Esophagus muscularis mucosa (tissue), 4 donors: ENCODE measurements around the gene MAPK12.

ENCODE experiments used
- EP300 ChIP-seq: sonication (generic); formaldehyde crosslinking; IDR thresholded peaks from one replicate; pipeline ENCODE4 v1.6.1; 2017; ENCODE audit warnings: antibody characterized with exemption
- POLR2A ChIP-seq: fragments of 450-650 bp; IDR thresholded peaks from one replicate; pipeline ENCODE4 v1.6.1; 2017; ENCODE audit warnings: antibody characterized with exemption, moderate library complexity, mild to moderate bottlenecking, low read depth
- TF ChIP-seq, protein P1 (sequence below), 3 experiments: fragments of 200-600 bp in 2 of 3; fragments of 450-650 bp in 1 of 3; sonication (generic) in 2 of 3; IDR thresholded peaks; one replicate each; pipeline ENCODE4 v1.5.1; 2017 to 2019; ENCODE audit warnings: antibody characterized with exemption in 3 of 3, mild to moderate bottlenecking in 2 of 3, moderate library complexity in 1 of 3

DNA sequence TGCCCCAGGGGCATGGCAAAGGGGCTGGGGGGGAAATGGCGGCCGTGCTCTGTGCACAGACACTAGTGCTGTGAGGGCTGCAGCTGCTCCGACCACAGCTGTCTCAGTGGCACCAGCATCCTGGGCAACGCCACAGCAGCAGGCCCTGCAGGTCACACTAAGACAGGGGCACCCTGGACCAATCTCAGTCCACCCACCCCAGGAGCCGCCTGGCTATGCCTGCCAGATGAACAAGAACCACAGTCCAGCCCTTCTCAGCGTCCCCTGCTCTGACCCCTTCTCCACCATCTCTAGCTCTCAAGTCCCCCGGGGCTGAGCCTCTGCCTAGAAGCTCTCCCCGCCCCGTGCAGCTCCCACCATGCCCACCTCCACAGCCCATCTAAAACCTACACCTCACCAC is 33.1 kb downstream of the MAPK12 start:
- TF ChIP-seq POLR2A (no peak), EP300 (no peak)
- TF ChIP-seq, protein P1, sequence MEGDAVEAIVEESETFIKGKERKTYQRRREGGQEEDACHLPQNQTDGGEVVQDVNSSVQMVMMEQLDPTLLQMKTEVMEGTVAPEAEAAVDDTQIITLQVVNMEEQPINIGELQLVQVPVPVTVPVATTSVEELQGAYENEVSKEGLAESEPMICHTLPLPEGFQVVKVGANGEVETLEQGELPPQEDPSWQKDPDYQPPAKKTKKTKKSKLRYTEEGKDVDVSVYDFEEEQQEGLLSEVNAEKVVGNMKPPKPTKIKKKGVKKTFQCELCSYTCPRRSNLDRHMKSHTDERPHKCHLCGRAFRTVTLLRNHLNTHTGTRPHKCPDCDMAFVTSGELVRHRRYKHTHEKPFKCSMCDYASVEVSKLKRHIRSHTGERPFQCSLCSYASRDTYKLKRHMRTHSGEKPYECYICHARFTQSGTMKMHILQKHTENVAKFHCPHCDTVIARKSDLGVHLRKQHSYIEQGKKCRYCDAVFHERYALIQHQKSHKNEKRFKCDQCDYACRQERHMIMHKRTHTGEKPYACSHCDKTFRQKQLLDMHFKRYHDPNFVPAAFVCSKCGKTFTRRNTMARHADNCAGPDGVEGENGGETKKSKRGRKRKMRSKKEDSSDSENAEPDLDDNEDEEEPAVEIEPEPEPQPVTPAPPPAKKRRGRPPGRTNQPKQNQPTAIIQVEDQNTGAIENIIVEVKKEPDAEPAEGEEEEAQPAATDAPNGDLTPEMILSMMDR (IDR thresholded peaks at IDR 0.05), result no peak
